ENCODE results near the gene CENPVL2.
"Not testable (repeated sequence)": the region's sequence is repeated elsewhere in the genome, so short reads cannot be mapped to it uniquely, and the experiment has no call there.

The CENPVL2 gene

DNA sequence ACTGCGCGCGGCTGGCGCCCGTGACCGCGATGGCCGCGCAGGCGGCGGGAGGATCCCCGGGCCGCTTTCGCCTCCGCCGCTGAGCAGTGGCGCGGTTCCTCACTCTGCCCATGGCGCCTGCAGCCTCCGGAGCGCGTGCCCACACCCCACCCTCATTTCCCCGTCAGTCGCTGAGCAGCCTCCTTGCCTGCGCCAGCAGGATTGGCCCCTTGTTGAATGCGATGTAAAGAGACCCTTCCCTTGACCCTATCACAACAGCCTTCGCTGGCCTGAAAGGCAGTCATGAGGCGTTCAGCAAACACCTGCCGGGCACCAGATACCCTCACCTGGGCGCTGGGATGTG lies at the start of gene CENPVL2:
TSS of gene CENPVL2 (minus strand) at position 112 of the 343 bp plus-strand sequence. CDS start at position 112, 0 bp downstream.
- DNase-seq (ENCODE audit: low read depth in 2 of 2); H3K4me3 ChIP-seq (replicated peaks in 1 of 2; ENCODE audit: low read depth in 2 of 2, low read length in 2 of 2): not testable (repeated sequence)

GRCh38 chrX:51728202-51728601 lies 45.6 kb upstream of the CENPVL2 start:
- TF ChIP-seq, protein P1, sequence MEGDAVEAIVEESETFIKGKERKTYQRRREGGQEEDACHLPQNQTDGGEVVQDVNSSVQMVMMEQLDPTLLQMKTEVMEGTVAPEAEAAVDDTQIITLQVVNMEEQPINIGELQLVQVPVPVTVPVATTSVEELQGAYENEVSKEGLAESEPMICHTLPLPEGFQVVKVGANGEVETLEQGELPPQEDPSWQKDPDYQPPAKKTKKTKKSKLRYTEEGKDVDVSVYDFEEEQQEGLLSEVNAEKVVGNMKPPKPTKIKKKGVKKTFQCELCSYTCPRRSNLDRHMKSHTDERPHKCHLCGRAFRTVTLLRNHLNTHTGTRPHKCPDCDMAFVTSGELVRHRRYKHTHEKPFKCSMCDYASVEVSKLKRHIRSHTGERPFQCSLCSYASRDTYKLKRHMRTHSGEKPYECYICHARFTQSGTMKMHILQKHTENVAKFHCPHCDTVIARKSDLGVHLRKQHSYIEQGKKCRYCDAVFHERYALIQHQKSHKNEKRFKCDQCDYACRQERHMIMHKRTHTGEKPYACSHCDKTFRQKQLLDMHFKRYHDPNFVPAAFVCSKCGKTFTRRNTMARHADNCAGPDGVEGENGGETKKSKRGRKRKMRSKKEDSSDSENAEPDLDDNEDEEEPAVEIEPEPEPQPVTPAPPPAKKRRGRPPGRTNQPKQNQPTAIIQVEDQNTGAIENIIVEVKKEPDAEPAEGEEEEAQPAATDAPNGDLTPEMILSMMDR (IDR thresholded peaks at IDR 0.05; ENCODE audit: low read depth, low read length) = no peak
- no peak overlapping the region for H3K4me3 ChIP-seq (replicated peaks in 1 of 2; ENCODE audit: low read depth in 2 of 2, low read length in 2 of 2)
- DNase-seq (ENCODE audit: low read depth in 2 of 2) = no peak

- not testable (repeated sequence) for DNase-seq (ENCODE audit: low read depth in 2 of 2); H3K4me3 ChIP-seq (replicated peaks in 1 of 2; ENCODE audit: low read depth in 2 of 2, low read length in 2 of 2)
Measured at GRCh38 chrX:51712943-51713647, 30.5 kb upstream of the CENPVL2 start.

GRCh38 chrX:51710277-51711164 lies 27.9 kb upstream of the CENPVL2 start, which contains the start of gene CENPVL1:
TSS of gene CENPVL1 (plus strand) at chrX:51710512. CDS start at chrX:51710512, 0 bp downstream.
- not testable (repeated sequence) for H3K4me3 ChIP-seq (replicated peaks in 1 of 2; ENCODE audit: low read depth in 2 of 2, low read length in 2 of 2); DNase-seq (ENCODE audit: low read depth in 2 of 2)

GRCh38 chrX:51697397-51697796 lies 14.8 kb upstream of the CENPVL2 start:
- TF ChIP-seq, protein P1 (IDR thresholded peaks at IDR 0.05; ENCODE audit: low read depth, low read length) = no peak
- DNase-seq (ENCODE audit: low read depth in 2 of 2) = no peak
- no peak overlapping the region for H3K4me3 ChIP-seq (replicated peaks in 1 of 2; ENCODE audit: low read depth in 2 of 2, low read length in 2 of 2)

DNA sequence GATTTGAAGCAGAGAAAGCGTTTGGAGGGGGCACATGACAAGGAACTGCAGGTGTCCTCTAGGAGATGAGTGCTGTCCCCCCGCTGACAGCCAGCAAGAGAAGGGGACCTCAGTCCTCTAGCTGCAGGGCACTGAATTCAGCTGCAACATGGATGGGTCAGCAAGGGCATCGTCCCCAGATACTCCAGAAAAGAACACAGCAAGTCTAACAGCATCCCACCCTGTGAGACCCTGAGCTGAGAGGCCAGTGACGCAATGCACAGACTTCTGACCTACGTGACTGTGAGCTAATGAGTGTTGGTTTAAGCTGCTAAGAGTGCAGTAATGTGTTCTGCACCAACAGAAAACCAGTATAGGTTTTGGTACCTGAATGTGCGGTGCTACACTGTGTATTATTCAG lies 11.6 kb upstream of the CENPVL2 start:
- no peak for DNase-seq (ENCODE audit: low read depth in 2 of 2)
- TF ChIP-seq, protein P1 (IDR thresholded peaks at IDR 0.05; ENCODE audit: low read depth, low read length) = no peak
- no peak overlapping the region for H3K4me3 ChIP-seq (replicated peaks in 1 of 2; ENCODE audit: low read depth in 2 of 2, low read length in 2 of 2)

DNA sequence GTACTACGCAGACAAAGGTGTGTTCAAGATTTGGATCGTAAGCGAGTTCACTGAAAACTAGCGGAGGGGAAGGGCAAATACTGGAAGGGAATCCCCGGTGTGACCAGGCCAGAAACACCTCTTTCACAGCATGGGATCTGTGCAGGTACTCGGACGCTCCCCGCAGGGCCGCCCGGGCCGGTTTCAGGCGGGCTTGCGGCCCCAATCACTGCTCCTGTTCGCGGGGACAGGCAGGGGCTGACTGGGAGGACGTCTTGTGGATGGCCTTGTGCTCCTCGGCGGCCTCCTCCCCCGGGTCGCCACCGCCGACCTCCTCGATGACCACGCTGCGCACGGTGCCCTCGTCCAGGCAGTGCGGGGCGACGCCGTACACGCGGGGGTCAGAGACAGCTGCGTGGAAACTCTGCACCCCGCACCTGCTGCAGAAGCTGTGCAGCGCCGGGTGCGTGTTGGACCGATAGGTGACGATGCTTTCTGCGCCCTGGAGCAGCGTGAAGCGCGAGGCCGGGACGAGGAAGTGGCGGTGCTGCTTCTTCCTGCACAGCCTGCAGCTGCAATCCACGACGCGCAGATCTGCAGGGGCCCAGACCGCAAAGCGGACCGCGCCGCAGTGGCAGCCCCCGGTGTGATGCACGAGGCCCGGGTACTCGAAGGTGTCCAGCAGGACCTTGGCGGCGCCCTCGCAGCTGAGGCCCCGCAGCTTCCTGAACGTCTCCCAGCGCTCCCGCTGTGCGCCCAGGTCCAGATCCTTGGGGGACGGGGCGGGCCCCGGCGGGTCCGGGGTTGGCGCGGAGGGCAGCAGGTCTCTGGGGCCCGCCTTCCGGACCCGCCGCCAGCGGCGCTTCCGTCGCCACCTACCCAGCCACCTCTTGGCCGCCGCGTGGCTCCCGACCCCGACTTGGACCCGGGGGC lies 567 bp downstream of the CENPVL2 start:
- DNase-seq (ENCODE audit: low read depth in 2 of 2); H3K4me3 ChIP-seq (replicated peaks in 1 of 2; ENCODE audit: low read depth in 2 of 2, low read length in 2 of 2): not testable (repeated sequence)

GRCh38 chrX:51679689-51680433 lies 2.8 kb downstream of the CENPVL2 start:
- H3K4me3 ChIP-seq (replicated peaks in 1 of 2; ENCODE audit: low read depth in 2 of 2, low read length in 2 of 2); DNase-seq (ENCODE audit: low read depth in 2 of 2): not testable (repeated sequence)

All from cardiac fibroblast (primary cell).